A673 (cell line): ENCODE results near the gene LECT2. TPM values are rescaled to one million over a fixed set of nuclear protein-coding genes. Genes with fewer than 3 reads are reported as not detected.

Experiments used
- BruUV-seq: library from RNA; stranded (reverse); fragments of 400-500 nt; replicated peaks from 2 replicates; lab custom pipeline; 2021; lab: Mats Ljungman, UMichigan
- CTCF ChIA-PET: fragments of 300-600 bp; sonication (Branson Sonifier 250); formaldehyde crosslinking; loops from one replicate; lab custom pipeline; 2022; ENCODE audit warnings: antibody characterized with exemption; lab: Charles Lee
- POLR2A ChIA-PET: fragments of 300-600 bp; sonication (Branson Sonifier 250); formaldehyde crosslinking; loops from one replicate; lab custom pipeline; 2022; ENCODE audit warnings: antibody characterized with exemption; ENCODE audit not compliant: low non-redundant PET; lab: Charles Lee
- DNase-seq: peaks from one replicate; pipeline ENCODE4 v3.0.0-alpha.2; 2015; ENCODE audit warnings: low spot score
- H3K27ac ChIP-seq: fragments of 200-600 bp; sonication (generic); 2 replicates; pipeline ENCODE4 v1.5.1; 2016; ENCODE audit warnings: mixed run types, low read depth, mild to moderate bottlenecking, mixed read lengths, antibody characterized with exemption, low read length; ENCODE audit not compliant: poor library complexity, severe bottlenecking
- H3K27me3 ChIP-seq: fragments of 200-600 bp; sonication (generic); replicated peaks from 2 replicates; pipeline ENCODE4 v1.6.1; 2017; ENCODE audit warnings: mixed run types, low read depth, mild to moderate bottlenecking, mixed read lengths, antibody characterized with exemption, low read length; ENCODE audit not compliant: insufficient read depth, poor library complexity
- H3K36me3 ChIP-seq: fragments of 200-600 bp; sonication (generic); 2 replicates; pipeline ENCODE4 v1.6.1; 2016; ENCODE audit warnings: mixed run types, mild to moderate bottlenecking, mixed read lengths, antibody characterized with exemption, low read length; ENCODE audit not compliant: insufficient read depth, poor library complexity, severe bottlenecking
- H3K4me1 ChIP-seq: fragments of 200-600 bp; sonication (generic); 2 replicates; pipeline ENCODE4 v1.6.1; 2017; ENCODE audit warnings: mixed run types, mild to moderate bottlenecking, mixed read lengths, antibody characterized with exemption, low read length; ENCODE audit not compliant: insufficient read depth, poor library complexity, severe bottlenecking
- H3K4me3 ChIP-seq: fragments of 200-600 bp; sonication (generic); 2 replicates; pipeline ENCODE4 v1.5.1; 2016; ENCODE audit warnings: low read depth, mixed run types, mild to moderate bottlenecking, mixed read lengths, low read length; ENCODE audit not compliant: poor library complexity, severe bottlenecking
- H3K9me3 ChIP-seq: fragments of 200-600 bp; sonication (generic); 2 replicates; pipeline ENCODE4 v1.6.1; 2016; ENCODE audit warnings: mixed run types, low read depth, mild to moderate bottlenecking, mixed read lengths, antibody characterized with exemption, low read length; ENCODE audit not compliant: poor library complexity, severe bottlenecking
- EZH2 ChIP-seq: fragments of 200-600 bp; sonication (generic); IDR thresholded peaks from 2 replicates; pipeline ENCODE4 v1.6.1; 2017; ENCODE audit warnings: borderline replicate concordance, low read depth, mild to moderate bottlenecking, mixed read lengths, antibody characterized with exemption, low read length; ENCODE audit not compliant: poor library complexity, severe bottlenecking
- intact Hi-C: fragments of 100-400 bp; cut with micrococcal nuclease; formaldehyde crosslinking; loops from one replicate; pipeline ENCODE4 v1.10.0; 2022; ENCODE audit not compliant: unreplicated experiment
- total RNA-seq: library from RNA; stranded (reverse); gene quantifications from 2 replicates; pipeline ENCODE4 v1.2.3, GENCODE V29; 2021
- TF ChIP-seq, protein P1 (sequence below): fragments of 300-800, 200-600 bp; sonication (generic); conservative IDR thresholded peaks from 2 replicates; pipeline ENCODE4 v1.5.1; 2017; ENCODE audit warnings: low read depth, mild to moderate bottlenecking, antibody characterized with exemption, low read length, moderate library complexity, mixed read lengths

LECT2 gene
- total RNA-seq, 1 experiment from 2014 or later, result not detected

GRCh38 chr5:135913713-135914626 lies 40.8 kb downstream of the LECT2 start:
- CTCF ChIA-PET, result no interaction called here
- intact Hi-C loops, result no loop called here
- POLR2A ChIA-PET, result no interaction called here

DNA sequence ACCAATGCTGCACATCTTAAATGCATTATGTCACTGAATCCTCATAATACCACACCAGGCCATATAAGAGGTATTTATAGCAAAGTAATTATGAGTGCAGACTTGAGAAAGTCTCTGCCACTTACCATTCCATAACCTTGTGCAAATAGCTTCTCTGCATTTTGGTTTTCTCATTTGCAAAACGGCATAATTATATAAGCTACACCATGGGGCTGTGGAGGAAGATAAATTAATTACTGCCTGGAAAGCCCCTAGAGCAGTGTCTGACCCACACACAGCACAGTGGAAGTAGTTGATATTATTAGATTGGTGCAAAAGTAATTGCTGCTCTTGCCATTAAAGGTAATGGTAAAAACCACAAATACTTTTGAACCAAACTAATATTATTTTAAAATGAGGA lies 49.6 kb downstream of the LECT2 start:
- Histone ChIP-seq H3K4me1 (no peaks in the 10 kb centered on the region), H3K27me3 (peaks cover 94% of the 10 kb centered on the region), H3K4me3 (no peak overlapping the region), H3K9me3 (no peaks in the 10 kb centered on the region), H3K36me3 (no peaks in the 10 kb centered on the region), H3K27ac (no peak overlapping the region)
- POLR2A ChIA-PET, result no interaction called here
- intact Hi-C loops, result no loop called here
- no peak for DNase-seq
- TF ChIP-seq, protein P1, sequence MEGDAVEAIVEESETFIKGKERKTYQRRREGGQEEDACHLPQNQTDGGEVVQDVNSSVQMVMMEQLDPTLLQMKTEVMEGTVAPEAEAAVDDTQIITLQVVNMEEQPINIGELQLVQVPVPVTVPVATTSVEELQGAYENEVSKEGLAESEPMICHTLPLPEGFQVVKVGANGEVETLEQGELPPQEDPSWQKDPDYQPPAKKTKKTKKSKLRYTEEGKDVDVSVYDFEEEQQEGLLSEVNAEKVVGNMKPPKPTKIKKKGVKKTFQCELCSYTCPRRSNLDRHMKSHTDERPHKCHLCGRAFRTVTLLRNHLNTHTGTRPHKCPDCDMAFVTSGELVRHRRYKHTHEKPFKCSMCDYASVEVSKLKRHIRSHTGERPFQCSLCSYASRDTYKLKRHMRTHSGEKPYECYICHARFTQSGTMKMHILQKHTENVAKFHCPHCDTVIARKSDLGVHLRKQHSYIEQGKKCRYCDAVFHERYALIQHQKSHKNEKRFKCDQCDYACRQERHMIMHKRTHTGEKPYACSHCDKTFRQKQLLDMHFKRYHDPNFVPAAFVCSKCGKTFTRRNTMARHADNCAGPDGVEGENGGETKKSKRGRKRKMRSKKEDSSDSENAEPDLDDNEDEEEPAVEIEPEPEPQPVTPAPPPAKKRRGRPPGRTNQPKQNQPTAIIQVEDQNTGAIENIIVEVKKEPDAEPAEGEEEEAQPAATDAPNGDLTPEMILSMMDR, result no peak
- no peak for TF ChIP-seq EZH2
- BruUV-seq, result no TSS peak
- CTCF ChIA-PET, result no interaction called here

More at GRCh38 chr5:135913713-135914626, 40.8 kb downstream of the LECT2 start:
- Histone ChIP-seq H3K9me3 (no peaks in the 10 kb centered on the region), H3K27ac (no peak overlapping the region), H3K4me3 (no peak overlapping the region), H3K36me3 (no peaks in the 10 kb centered on the region), H3K27me3 (peaks cover 99% of the 10 kb centered on the region), H3K4me1 (no peaks in the 10 kb centered on the region)
- DNase-seq, result no peak
- BruUV-seq, result no TSS peak
- TF ChIP-seq, protein P1, result no peak
- TF ChIP-seq EZH2, result no peak

DNA sequence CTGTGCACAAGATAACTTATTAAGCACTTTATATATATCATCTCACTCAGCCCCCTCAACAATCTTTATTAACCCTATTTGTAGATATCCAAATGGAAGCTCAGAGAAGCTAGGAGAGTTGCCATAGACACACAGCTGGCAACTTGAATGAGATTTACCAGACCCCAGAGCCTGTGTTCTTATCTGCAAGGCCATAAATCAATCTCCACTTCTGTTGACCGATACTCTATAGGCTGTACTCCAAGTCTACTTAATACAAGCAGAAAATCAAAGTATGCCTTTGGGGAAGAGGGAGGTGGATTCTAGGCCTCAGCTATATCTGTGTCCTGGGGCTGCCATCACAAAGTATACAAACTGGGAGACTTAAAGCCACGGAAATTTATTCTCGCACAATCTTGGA lies 53.1 kb downstream of the LECT2 start:
- TF ChIP-seq, protein P1, result no peak
- no peak for TF ChIP-seq EZH2
- intact Hi-C loops, result no loop called here
- POLR2A ChIA-PET, result no interaction called here
- Histone ChIP-seq H3K36me3 (no peaks in the 10 kb centered on the region), H3K27ac (no peak overlapping the region), H3K4me3 (no peak overlapping the region), H3K4me1 (no peaks in the 10 kb centered on the region), H3K9me3 (no peaks in the 10 kb centered on the region), H3K27me3 (peaks cover 87% of the 10 kb centered on the region)
- CTCF ChIA-PET, result no interaction called here
- no peak for DNase-seq
- BruUV-seq, result no TSS peak
